Measurements from ENCODE around the gene KHDRBS2.

DNA sequence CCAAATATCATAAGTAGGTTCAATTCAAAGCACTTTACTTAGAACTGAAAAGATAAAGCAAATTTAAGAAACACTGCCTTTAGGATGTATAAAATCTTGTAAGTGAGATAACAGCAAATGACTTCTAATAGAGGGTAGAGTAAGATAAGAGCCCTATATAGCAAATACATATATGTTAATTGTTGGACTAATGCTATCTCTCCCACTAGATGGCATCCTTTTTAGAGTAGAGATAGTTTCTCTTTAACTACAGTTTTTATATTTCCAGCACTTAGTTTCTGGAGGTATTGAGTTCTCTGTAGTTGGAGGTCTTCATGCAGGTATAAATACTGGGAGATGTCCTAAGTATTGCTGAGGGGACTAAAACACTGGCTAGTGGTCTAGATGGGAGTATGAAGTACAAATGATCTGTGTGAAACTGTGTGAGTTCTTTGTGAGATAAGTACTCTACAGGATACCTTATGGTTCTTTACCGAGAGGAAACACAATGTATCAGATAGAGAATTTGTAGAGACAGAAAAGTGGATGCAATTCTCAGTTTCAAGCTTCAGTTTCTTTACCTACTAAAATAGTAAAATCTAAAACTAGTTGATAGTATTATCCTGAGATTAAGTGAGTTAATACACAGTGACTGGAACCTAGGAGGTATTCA is 399.3 kb downstream of the KHDRBS2 start:
- TF ChIP-seq, protein P1, sequence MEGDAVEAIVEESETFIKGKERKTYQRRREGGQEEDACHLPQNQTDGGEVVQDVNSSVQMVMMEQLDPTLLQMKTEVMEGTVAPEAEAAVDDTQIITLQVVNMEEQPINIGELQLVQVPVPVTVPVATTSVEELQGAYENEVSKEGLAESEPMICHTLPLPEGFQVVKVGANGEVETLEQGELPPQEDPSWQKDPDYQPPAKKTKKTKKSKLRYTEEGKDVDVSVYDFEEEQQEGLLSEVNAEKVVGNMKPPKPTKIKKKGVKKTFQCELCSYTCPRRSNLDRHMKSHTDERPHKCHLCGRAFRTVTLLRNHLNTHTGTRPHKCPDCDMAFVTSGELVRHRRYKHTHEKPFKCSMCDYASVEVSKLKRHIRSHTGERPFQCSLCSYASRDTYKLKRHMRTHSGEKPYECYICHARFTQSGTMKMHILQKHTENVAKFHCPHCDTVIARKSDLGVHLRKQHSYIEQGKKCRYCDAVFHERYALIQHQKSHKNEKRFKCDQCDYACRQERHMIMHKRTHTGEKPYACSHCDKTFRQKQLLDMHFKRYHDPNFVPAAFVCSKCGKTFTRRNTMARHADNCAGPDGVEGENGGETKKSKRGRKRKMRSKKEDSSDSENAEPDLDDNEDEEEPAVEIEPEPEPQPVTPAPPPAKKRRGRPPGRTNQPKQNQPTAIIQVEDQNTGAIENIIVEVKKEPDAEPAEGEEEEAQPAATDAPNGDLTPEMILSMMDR (IDR thresholded peaks at IDR 0.05) = no peak
- TF ChIP-seq POLR2A (IDR thresholded peaks at IDR 0.05) = no peak
